CD4-positive, alpha-beta T cell (primary cell): Measurements from ENCODE around the gene CFAP299. TPM values are rescaled to one million over a fixed set of nuclear protein-coding genes. Genes with fewer than 3 reads are reported as not detected.

Experiments
- ATAC-seq: fragments of 200-7000 bp; cut with Tn5 transposase; one replicate; pipeline ENCODE4 v1.10.0; 2022; ENCODE audit warnings: mild to moderate bottlenecking; ENCODE audit not compliant: poor library complexity
- CTCF ChIA-PET: fragments of 350-600 bp; sonication (Branson Sonifier 250); formaldehyde crosslinking; loops from one replicate; lab custom pipeline; 2021; ENCODE audit warnings: antibody characterized with exemption, inconsistent platforms; lab: Charles Lee
- POLR2A ChIA-PET: fragments of 350-600 bp; sonication (Branson Sonifier 250); formaldehyde crosslinking; loops from one replicate; lab custom pipeline; 2021; ENCODE audit warnings: antibody characterized with exemption, inconsistent platforms; lab: Charles Lee
- DNase-seq, 14 experiments: peaks; one replicate each; pipeline ENCODE4 v3.0.0-alpha.2; 2013 to 2020; ENCODE audit warnings: mixed read lengths in 2 of 14
- H3K27ac ChIP-seq, 2 donors: one replicate each; pipeline versions ENCODE4 v1.5.1 to v1.7.0; 2013; ENCODE audit warnings: low read length in 2 of 2, low read depth in 1 of 2, mild to moderate bottlenecking in 1 of 2
- H3K27me3 ChIP-seq, 2 experiments: 1 replicate in 1 of 2; 2 replicates in 1 of 2; pipeline versions ENCODE4 v1.6.1 to v1.7.0; 2013; ENCODE audit warnings: low read length in 2 of 2, control low read depth in 1 of 2, mild to moderate bottlenecking in 1 of 2, moderate library complexity in 1 of 2; ENCODE audit not compliant: insufficient read depth in 2 of 2, control insufficient read depth in 1 of 2
- H3K36me3 ChIP-seq: one replicate; pipeline ENCODE4 v1.6.1; 2013; ENCODE audit warnings: low read length, control low read depth; ENCODE audit not compliant: insufficient read depth
- H3K4me1 ChIP-seq: one replicate; pipeline ENCODE4 v1.6.1; 2013; ENCODE audit warnings: low read length, control low read depth; ENCODE audit not compliant: insufficient read depth
- H3K4me3 ChIP-seq: one replicate; pipeline ENCODE4 v1.5.1; 2013; ENCODE audit warnings: mild to moderate bottlenecking, low read length, moderate library complexity
- H3K9me3 ChIP-seq, 2 experiments: 1 replicate in 1 of 2; 2 replicates in 1 of 2; pipeline versions ENCODE4 v1.6.1 to v1.7.0; 2013; ENCODE audit warnings: low read length in 2 of 2, mild to moderate bottlenecking in 2 of 2, control low read depth in 1 of 2, moderate library complexity in 1 of 2; ENCODE audit not compliant: control insufficient read depth in 1 of 2, insufficient read depth in 1 of 2
- H3K27ac Mint-ChIP-seq: one replicate; pipeline ENCODE4 v1.8.0; 2020; ENCODE audit warnings: mixed read lengths
- H3K27me3 Mint-ChIP-seq: one replicate; pipeline ENCODE4 v1.8.0; 2021; ENCODE audit warnings: mixed read lengths
- H3K36me3 Mint-ChIP-seq: one replicate; pipeline ENCODE4 v1.8.0; 2021; ENCODE audit warnings: low read depth, mixed read lengths
- H3K4me1 Mint-ChIP-seq: one replicate; pipeline ENCODE4 v1.8.0; 2021; ENCODE audit warnings: low read depth, mixed read lengths
- H3K4me3 Mint-ChIP-seq: one replicate; pipeline ENCODE4 v1.8.0; 2020; ENCODE audit warnings: mild to moderate bottlenecking, mixed read lengths
- H3K9me3 Mint-ChIP-seq: one replicate; pipeline ENCODE4 v1.8.0; 2020; ENCODE audit warnings: mixed read lengths
- CTCF ChIP-seq: fragments of 200-600 bp; IDR thresholded peaks from one replicate; pipeline ENCODE4 v1.8.0; 2022; ENCODE audit warnings: antibody characterized with exemption, mild to moderate bottlenecking
- intact Hi-C, 2 experiments: fragments of 100-400 bp; cut with DNase I in 1 of 2; cut with micrococcal nuclease in 1 of 2; formaldehyde crosslinking; loops; one replicate each; pipeline versions ENCODE4 v1.15.1 to v1.9.0; 2023 to 2025; cut with DNase I, micrococcal nuclease
- total RNA-seq, 174 experiments: library from RNA in 2 of 174; stranded (reverse) in 2 of 174; gene quantifications; one replicate each; pipeline ENCODE4 v1.2.3 and lab custom pipeline; 2021 to 2026

Gene CFAP299
- total RNA-seq, 2 experiments from 2014 or later = not detected

- no peak for TF ChIP-seq CTCF
- H3K4me3 ChIP-seq = no peak overlapping the region
- H3K4me1 ChIP-seq = no peaks in the 10 kb centered on the region
- Mint-ChIP-seq H3K4me3 (no peak overlapping the region), H3K27ac (no peak overlapping the region), H3K9me3 (no peaks in the 10 kb centered on the region), H3K36me3 (no peaks in the 10 kb centered on the region), H3K27me3 (peaks cover 14% of the 10 kb centered on the region), H3K4me1 (no peaks in the 10 kb centered on the region)
- H3K36me3 ChIP-seq = no peaks in the 10 kb centered on the region
- no peaks in the 10 kb centered on the region for H3K27me3 ChIP-seq
- ATAC-seq (no peak), DNase-seq (no peak)
- POLR2A ChIA-PET = no interaction called here
- no peaks in the 10 kb centered on the region for H3K9me3 ChIP-seq
- no peak overlapping the region for H3K27ac ChIP-seq
- intact Hi-C loops = no loop called here
- CTCF ChIA-PET = no interaction called here
Measured at GRCh38 chr4:81007417-81007816, 671.9 kb downstream of the CFAP299 start.

Other genes with a start within 250 kb of the CFAP299 start
- gene PRDM8, start 138.2 kb upstream of the CFAP299 start, total RNA-seq = 1 to 10 TPM; 4.2 to 5.1 TPM
- under 1 TPM; 0.05 to 0.06 TPM for gene FGF5, start 69.1 kb upstream of the CFAP299 start, total RNA-seq